Panc1 (cell line): Measurements from ENCODE around the gene CDK12.
"Not testable (repeated sequence)": the region's sequence is repeated elsewhere in the genome, so short reads cannot be mapped to it uniquely, and the experiment has no call there.

Experiments
- CTCF ChIP-seq: fragments of 450-650 bp; IDR thresholded peaks from 2 replicates; pipeline ENCODE4 v1.5.1; 2017; ENCODE audit warnings: mild to moderate bottlenecking
- POLR2AphosphoS5 ChIP-seq: IDR thresholded peaks from 2 replicates; pipeline ENCODE4 v1.6.1; 2012; ENCODE audit warnings: mild to moderate bottlenecking, low read depth, low read length, moderate library complexity
- SIN3A ChIP-seq: IDR thresholded peaks from 2 replicates; pipeline ENCODE4 v1.6.1; 2012; ENCODE audit warnings: low read depth, mild to moderate bottlenecking, low read length, moderate library complexity, borderline replicate concordance; ENCODE audit not compliant: insufficient read depth

GRCh38 chr17:39468610-39469009 lies 7.3 kb downstream of the CDK12 start:
- not testable (repeated sequence) for TF ChIP-seq POLR2AphosphoS5, CTCF, SIN3A
